Kidney glomerular epithelial cell (primary cell): Measurements from ENCODE around the gene DIAPH2.

ENCODE experiments used
- DNase-seq: peaks from one replicate; lab custom pipeline; 2025; lab: John Stamatoyannopoulos, UW

The DIAPH2 gene

DNA sequence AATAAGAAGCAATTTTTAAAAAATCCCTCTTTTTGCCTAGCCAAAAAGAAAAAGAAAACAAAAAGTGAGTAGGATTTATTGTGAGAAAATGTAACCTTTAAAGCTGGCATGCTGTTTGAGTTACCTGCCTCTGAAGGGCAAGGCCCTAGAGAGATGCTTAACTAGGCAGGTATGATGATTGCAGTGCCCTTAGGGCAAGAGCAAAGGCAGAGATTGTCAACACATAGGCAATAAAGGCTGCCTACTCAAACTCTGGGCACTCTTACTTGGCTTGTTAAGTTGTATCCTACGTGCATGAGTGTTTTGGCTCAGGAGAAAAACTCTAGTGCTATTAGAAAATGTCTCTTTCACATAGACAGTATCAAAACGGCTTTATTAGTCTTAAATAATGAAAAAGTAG, 505.0 kb downstream of the DIAPH2 start:
- DNase-seq = no peak

DNA sequence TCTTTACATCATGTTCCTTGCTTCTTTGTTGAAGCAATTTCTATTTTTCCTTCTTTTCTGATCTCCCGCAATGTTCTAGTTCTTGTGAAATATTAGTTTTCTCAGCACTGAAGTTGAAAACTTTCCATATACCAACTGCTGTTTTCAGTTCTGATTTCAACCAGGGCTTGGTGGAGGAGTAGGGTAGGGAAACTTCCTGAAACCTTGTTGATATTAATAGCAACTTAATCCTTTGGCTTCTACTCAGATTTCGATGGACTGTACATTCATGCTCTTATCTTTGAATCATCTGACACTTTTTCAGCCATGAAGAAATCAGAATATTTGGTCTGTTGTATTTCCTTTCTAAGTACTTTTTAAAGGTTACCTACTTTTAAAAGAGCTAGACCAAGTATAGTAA, 514.9 kb downstream of the DIAPH2 start:
- no peak for DNase-seq

DNA sequence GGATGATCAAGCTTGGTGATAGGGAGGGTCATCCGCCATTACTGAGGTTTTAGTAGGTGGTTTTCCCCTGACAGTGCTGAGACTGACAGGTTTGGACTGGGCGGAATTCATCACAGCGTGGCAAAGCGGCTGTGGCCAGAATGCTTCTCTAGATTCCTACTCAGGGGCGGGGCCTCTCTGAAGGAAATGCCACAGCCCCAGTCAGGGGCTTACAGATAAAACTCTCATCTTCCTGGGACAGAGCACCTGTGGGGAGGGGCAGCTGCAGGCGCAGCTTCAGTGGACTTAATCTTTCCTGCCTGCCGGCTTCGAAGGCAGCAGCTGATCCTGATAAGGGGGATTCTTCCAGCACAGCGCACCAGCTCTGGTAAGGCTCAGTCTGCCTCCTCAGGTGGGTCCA, 515.8 kb downstream of the DIAPH2 start:
- no peak for DNase-seq

DNA sequence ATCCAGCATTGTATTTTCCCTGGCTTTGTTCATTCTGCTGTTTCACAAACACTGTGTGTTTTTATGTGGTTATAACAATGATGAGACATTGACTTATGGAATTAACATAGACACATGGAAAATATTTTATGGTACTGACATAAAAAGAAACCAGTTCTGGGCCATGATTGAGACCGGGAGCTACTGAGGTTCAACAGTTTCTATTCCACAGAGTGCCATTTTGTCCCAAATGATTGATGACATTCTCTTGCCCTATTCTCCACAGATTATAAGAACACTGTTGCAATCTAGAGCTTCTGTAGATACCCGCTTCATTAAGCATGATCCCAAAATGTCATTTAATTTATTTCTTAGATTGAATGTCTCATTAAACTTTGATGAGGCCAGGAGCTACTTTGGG, 525.9 kb downstream of the DIAPH2 start:
- no peak for DNase-seq

DNA sequence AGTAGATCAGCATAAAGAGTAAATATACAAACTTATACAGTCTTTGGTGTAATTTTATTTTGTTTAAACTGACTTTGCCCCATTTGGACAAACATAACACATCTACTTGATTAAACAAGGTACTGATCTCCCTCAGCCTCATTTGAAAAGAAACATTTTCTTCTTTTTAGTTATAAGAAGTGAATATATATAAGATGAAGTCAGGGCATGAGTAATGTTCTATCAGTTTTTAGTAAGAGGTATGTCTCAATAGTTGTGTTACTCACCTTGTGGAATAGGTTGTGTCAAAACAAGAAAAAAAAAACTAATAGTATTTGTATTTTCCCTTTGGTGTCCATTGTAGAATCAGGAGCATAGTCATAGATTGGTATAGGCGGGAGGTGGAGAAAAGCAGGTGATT, 526.4 kb downstream of the DIAPH2 start:
- DNase-seq = no peak

DNA sequence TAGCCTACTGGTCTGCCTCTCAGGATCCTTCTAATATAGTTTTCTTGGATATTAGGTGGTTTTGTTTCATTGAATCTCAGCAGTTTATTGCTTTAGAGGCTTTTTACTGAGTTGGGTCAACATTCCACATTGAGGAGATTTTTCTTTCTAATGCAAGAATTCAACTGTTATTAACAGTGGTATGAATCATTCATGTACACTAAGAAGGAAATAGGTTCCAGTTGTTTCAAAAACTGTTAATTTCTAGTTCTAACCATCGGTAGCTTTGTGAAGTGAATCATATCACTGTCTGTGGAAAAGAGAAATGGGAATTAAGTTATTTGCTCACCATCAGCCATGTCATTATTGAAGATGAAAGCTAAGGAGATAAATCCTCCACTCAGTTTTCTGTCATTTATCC, 530.5 kb downstream of the DIAPH2 start:
- no peak for DNase-seq

DNA sequence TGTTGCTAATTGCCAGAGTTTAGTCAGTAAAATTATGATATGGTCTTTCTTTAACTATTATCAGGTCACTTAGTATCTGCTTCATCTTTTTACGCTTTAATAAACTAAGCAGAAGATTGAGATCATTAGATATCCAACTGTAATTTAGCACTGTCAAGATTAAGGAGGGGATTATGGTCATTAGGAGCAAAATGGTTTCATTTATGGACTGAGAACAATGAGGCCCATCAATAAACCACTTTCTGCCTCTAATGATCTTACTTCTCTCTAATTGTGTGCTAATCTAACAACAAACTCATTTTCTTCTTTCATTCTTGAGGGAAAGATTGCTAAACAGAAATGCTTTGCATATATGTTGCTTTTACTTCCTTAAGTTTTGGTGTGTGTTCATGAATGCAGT, 539.5 kb downstream of the DIAPH2 start:
- DNase-seq = no peak

DNA sequence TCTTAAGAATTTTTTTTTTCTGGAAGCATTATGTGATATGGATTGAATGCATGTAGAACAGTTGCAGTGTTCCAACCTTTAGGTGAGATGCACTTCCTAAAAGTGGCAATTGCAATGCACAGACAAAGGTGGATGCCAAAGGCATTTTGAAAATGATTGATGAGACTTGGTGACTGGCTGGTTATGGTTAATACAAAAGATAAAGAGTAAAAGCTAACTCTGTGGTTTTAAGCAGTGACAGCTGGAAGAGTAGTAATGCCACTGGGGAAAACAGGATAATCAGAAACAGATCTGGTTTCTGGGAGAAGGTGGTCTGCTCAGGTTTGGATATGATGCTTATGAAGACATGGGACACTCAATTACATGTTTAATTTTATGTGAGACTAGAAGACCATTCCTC, 544.7 kb downstream of the DIAPH2 start:
- no peak for DNase-seq

DNA sequence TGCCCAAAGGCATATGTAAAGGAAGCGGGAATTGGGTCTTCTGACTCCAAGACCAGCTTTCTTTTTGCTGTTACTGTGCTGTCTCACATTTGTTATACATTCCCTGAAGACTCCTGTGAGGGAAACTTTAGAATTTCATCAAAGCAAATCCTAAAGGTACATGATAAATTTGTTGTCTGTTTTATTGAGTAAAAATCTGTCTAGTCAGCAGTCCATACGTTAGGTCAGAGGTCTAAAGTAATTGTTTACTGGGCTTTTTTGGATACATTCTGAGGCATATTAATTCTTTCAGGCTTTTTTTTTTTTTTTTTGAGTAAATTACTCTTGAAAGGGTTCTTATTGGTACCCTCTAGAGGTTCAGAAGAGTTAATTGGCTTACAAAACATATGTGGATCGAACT, 546.3 kb downstream of the DIAPH2 start:
- DNase-seq = no peak

DNA sequence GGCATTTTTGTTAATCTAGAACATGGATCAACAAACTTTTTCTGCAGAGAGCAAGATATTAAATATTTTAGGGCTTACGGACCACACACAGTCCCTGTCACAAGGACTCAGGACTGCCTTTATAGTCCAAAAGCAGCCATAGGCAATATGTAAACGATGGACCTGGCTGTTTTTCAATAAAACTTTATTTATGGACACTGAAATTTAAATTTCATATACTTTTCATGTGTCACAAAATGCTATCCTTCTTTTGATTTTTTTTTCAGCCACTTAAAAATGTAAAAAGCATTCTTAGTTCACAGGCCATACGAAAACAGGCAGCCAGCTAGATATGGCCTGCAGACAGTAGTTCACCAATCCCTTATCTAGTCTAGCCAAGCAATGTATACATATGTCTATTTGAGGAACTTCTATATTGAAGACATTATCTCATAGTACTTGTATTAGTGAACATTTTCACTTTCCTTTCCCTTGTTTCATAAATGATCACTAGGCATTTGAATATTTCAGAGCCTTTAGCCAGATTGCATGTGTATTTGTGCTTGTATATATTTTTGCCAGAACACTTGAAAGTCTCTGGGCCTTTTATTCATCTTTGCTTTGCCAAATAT, 549.9 kb downstream of the DIAPH2 start:
- DNase-seq = no peak

DNA sequence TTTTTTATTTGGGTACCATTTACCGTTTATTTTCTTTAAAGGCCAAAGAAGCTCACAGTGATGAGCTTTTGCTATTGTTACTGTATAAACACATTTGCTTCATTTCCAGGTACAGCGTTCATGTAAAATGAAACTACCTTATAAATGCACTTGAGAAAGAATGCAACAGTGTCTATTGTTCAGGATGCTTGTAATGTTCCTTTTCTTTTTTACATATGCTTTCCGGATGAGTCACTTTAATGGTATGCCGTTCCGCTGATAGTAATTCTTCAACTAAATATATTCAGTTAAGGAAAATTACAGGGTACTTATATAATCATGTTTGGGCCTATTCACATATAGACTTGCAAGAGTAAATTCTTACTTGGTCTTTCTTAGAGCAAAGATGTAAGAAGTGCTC, 554.0 kb downstream of the DIAPH2 start:
- DNase-seq = no peak

DNA sequence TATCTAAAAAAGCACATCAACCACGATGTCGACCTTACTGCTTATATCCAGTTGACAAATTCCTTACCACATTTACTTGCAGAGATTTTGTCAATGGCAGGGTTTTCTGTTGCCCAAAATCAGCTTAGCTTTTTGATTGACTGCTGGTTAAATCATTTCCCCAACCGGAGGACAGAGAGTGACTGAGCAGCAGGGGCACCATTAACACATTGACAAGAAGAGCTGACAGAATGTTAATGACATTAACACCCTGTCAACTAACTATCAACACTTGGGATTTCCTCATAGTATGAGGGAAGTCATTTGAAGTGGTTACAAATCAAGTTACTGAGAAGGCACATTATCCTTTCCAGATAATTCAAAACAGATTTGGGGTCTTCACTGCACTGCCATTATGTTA, 567.5 kb downstream of the DIAPH2 start:
- DNase-seq = no peak

DNA sequence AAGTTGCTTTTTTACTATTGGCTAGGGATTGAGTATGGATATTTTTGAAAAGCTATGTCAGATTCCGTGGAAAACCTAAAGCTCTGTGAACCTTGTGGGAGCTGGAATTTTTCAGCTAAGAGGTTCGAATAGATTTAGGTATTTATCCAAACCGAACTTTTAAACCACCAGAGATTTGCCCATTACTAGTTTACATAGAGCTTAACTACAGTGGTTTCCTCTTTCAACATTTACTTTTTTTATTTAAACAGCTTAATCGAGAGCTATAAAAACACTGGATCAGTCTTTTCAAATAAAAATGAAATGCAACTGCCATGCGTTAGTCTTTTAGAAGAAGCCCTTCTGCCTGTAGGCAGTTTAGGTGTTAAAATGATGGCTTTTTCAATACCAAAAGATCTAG, 576.0 kb downstream of the DIAPH2 start:
- no peak for DNase-seq

DNA sequence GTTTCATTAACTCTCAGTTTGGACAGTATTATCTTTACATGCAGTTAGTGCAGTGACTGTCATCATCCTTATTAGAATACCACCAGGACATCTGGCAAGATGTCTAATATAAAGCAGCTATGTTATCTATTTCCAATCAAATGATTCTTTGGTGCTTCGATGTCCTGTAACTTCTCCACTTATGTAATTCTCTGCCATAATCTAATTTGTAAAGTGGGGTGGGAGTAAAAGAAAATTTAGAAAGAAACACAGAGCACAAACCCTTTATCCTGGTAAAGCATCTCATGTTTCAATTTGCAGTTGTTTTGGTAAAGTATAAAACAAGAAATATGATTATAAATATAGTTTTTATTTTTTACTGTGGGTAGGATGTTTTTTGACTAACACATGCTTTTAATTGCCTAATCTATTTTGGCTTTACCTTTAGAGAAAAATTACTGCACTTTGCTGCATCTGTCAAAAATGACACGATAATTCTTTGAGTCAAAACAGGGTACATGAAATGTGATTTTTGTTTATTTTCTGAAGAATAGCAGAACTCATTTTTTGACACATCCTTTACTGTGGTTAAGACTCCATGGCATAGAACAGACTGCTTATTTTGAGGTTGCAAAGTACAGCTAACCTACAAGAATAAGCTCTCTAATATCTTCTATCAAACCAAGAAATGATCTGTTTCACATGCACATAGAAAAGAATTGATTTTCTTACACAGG, 581.9 kb downstream of the DIAPH2 start:
- DNase-seq = no peak

DNA sequence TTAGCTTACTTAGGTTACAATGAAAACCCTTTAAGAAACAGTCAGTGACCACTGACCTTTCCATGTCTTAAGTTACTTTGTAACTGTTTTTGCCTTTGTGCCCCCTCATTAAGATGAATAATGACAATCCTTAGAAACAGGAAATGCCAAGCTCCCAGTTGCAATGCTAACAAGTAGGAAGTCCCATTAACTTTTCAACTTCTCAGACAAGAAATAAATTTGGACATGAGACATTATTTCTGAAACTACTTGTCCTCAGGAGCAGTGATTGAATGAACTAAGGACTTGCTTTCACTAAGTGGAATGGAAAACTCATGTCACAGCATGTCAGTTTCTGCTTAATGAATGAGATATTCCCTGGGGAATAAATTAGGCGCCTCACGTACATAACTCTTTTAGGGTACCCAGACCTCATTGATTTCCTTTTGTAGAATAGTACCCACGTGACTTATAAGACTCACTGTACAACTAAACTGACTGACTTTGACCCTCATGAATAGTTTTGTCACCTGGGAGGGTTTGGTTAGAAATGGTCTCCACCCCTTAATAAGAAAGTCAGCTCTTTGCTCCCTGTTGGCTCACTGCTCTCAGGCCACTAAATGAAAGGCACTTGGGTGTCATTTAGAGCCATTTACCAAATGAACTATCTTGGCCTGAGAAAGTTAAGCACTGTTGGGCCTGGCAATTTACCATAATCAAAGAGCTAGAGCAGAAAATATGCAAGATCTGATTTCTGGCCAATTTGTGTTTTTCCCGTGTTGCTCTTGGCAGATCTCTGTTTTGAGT, 582.9 kb downstream of the DIAPH2 start:
- no peak for DNase-seq

DNA sequence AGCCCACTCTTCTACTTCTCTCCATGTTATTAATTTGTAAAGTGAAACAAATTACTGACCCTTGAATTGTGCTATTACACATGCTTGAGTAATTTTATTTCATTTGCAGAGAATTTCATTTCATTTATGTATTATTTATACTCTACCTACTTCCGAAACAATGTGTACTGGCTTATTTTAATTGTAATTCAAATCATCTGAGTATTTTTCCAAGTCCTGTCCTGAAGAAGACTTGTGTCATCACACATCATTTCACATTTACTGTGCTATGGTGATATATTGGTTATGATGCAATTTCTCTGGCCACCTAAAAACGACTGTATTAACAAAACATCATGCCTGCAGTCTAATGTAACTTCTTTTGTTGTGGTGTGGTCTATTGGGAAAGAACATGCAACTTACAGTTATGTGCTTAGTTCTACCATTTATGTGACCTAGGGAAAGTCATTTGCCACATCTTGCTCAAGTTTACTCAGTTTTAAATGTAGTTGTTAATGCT, 583.6 kb downstream of the DIAPH2 start:
- DNase-seq = no peak

DNA sequence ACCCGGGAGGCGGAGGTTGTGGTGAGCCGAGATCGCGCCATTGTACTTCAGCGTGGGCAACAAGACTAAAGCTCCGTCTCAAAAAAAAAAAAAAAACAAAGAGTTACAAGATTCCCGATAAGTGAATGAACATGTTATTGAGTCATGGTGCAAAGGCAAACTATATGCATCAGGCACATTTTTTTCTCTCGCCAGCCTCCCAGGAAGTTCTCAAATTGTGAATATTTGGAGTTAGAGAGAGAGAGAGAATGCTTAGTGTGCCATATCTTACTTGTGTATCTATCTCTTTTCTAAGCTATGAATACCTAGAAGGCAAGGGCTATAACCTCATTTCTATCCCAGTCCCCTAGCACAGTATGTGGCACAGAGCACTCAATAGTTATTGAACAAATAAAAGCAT, 599.9 kb downstream of the DIAPH2 start:
- DNase-seq = no peak

DNA sequence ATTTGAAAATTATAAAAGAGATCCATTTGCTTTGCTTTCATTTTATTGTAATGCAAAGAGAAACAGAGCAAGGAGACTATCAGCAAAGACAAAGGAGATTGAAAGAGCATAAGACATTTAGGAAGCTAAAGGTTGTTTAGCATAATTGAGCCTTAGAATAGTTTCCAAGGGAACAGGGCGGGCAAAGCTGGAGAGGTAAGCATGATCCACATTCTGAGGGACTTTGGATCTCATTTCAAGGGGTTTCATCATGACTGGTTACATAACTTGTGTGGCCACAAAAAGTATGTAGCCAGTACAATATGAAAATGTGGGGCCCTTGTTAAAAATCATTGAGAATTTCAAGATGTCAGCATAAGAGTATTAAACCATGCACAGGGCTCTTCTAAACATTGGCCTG, 605.6 kb downstream of the DIAPH2 start:
- DNase-seq = no peak

DNA sequence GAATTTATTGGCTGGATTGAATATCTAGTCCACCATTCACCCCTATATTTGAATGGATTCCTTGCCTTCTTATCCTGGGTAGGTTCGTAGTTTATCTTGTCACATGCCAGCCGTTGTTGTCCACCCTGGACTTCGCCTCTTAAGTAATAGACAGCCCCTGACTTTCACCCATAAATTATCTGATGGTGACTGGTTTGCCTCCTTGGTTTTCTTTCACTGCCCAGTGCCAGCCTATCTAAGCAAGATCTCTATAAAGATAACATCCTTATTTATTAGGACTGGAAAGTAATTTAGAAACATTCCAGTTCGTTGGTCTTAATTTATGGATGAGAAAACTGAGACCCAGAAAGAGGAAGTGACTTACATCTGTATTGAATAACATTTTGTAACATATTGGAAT, 609.4 kb downstream of the DIAPH2 start:
- DNase-seq = no peak

DNA sequence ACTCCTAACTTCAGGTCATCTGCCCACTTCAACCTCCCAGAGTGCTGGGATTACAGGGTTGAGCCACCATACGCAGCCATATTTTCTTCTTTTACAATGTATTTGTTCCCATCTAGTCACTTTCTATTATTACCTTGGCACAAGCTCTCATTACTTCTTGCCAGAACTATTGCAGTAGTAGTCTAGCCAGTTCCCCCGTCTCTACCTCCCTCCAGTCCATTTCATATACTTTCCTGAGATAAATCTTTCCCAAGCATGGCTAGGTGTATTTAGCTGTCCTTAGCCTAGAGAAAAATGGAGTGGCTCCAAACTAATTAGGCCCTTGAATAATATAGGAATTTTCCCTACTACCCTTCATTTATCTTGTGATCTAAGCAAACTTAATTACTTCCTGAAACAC, 611.3 kb downstream of the DIAPH2 start:
- DNase-seq = no peak

DNA sequence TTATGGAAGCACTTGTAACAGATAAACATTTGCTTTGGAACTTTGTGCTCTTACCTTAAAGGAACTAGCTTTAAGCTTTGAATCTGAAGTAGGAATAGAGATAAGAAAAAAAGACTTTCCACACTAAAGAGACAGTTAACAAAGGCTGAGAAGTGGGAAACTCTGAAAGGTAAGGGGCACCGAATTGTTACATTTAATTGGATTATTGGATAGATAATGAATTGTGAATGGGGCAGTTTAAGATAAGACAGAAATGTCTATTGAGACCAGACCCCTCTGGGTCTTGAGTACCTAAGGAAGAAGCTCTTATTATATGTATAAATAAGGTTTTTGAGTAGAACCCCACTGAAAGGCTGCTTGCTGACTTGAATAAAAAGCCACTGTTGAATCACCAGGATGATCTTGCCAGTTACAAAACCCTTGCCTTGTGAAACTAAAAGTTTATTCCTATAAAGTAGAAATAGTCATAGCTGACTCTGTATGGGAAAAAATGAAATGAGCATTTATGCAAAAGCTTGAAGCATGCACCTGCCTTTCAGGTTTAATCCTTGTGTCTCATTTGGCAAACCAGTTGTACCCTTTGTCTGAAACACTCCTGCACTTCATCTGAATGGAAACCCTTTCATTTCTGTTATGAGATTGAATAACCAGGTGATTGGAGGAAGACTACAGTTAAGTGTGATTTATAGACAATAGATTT, 622.3 kb downstream of the DIAPH2 start:
- no peak for DNase-seq

DNA sequence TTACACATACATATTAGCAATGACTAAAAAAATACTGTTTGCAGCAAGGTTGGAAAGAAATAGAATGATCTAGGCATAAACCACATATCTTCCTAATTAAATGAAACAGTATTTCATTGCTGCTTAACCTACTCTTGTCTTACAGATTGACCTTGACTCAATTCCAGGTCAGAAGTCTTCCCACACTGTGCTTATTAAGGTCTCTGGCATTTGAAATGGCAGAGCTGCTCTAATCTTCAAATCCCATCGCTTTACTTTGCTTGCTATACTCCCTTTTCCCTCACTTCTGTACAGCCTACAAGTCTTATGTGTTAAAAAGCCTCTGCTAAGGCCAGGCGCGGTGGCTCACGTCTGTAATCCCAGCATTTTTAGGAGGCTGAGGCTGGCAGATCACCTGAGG, 623.5 kb downstream of the DIAPH2 start:
- no peak for DNase-seq
